CD4-positive, CD25-positive, alpha-beta regulatory T cell (primary cell): ENCODE measurements around the gene SYF2. TPM values are rescaled to one million over a fixed set of nuclear protein-coding genes. Genes with fewer than 3 reads are reported as not detected.
"Not testable (repeated sequence)": the region's sequence is repeated elsewhere in the genome, so short reads cannot be mapped to it uniquely, and the experiment has no call there.

Experiments
- ATAC-seq, 2 donors: fragments of 150-1000 bp; cut with Tn5 transposase; one replicate each; pipeline ENCODE4 v1.10.0; 2021; ENCODE audit warnings: low read depth in 2 of 2, moderate number of reproducible peaks in 2 of 2, moderate library complexity in 1 of 2
- DNase-seq, 3 donors: peaks; one replicate each; pipeline versions ENCODE4 v3.0.0 to v3.0.0-alpha.2; 2012 to 2022; ENCODE audit warnings: mixed read lengths in 1 of 3
- H3K27ac ChIP-seq: one replicate; pipeline ENCODE4 v1.7.0; 2013; ENCODE audit warnings: mild to moderate bottlenecking, low read length; ENCODE audit not compliant: insufficient read depth, poor library complexity, severe bottlenecking
- H3K27me3 ChIP-seq: one replicate; pipeline ENCODE4 v1.7.0; 2013; ENCODE audit warnings: low read length; ENCODE audit not compliant: control insufficient read depth, insufficient read depth
- H3K36me3 ChIP-seq: one replicate; pipeline ENCODE4 v1.7.0; 2013; ENCODE audit warnings: mild to moderate bottlenecking, low read length, moderate library complexity; ENCODE audit not compliant: control insufficient read depth, insufficient read depth
- H3K4me1 ChIP-seq: 2 replicates; pipeline ENCODE4 v1.7.0; 2013; ENCODE audit warnings: mild to moderate bottlenecking, low read length; ENCODE audit not compliant: insufficient read depth, control insufficient read depth, poor library complexity, severe bottlenecking
- H3K4me3 ChIP-seq: one replicate; pipeline ENCODE4 v1.7.0; 2013; ENCODE audit warnings: low read depth, mild to moderate bottlenecking, low read length, moderate library complexity
- H3K9me3 ChIP-seq, 2 experiments: 1 replicate in 1 of 2; 2 replicates in 1 of 2; pipeline ENCODE4 v1.7.0; 2013; ENCODE audit warnings: low read length in 2 of 2, mild to moderate bottlenecking in 1 of 2, moderate library complexity in 1 of 2; ENCODE audit not compliant: control insufficient read depth in 2 of 2
- H3K27ac Mint-ChIP-seq, 3 donors: one replicate each; pipeline ENCODE4 v1.8.0; 2020 to 2022; ENCODE audit warnings: mild to moderate bottlenecking in 3 of 3, mixed read lengths in 3 of 3, moderate library complexity in 2 of 3
- H3K27me3 Mint-ChIP-seq: one replicate; pipeline ENCODE4 v1.8.0; 2022; ENCODE audit warnings: mild to moderate bottlenecking, mixed read lengths
- H3K36me3 Mint-ChIP-seq: one replicate; pipeline ENCODE4 v1.8.0; 2020; ENCODE audit warnings: mixed read lengths
- H3K4me1 Mint-ChIP-seq, 4 donors: one replicate each; pipeline ENCODE4 v1.8.0; 2020 to 2022; ENCODE audit warnings: mixed read lengths in 4 of 4, mild to moderate bottlenecking in 1 of 4
- H3K4me3 Mint-ChIP-seq, 4 donors: one replicate each; pipeline ENCODE4 v1.8.0; 2020 to 2022; ENCODE audit warnings: mild to moderate bottlenecking in 4 of 4, mixed read lengths in 4 of 4, moderate library complexity in 3 of 4
- H3K9me3 Mint-ChIP-seq, 7 donors: one replicate each; pipeline ENCODE4 v1.8.0; 2020 to 2022; ENCODE audit warnings: mixed read lengths in 7 of 7, mild to moderate bottlenecking in 3 of 7, moderate library complexity in 2 of 7
- polyA plus RNA-seq, 4 donors: library from polyadenylated mRNA; unstranded; fragments of 300-500 nt; fragmentation: Illumina TruSeq; gene quantifications; one replicate each; pipeline ENCODE4 v1.2.3, GENCODE V29; 2021
- total RNA-seq: library from RNA; stranded (reverse); gene quantifications from one replicate; pipeline ENCODE4 v1.2.3, GENCODE V29; 2022

Gene SYF2
- total and polyA plus RNA-seq, 5 donors from 2014 or later, result 65.6 to 97.1 (median 76.5) TPM

DNA sequence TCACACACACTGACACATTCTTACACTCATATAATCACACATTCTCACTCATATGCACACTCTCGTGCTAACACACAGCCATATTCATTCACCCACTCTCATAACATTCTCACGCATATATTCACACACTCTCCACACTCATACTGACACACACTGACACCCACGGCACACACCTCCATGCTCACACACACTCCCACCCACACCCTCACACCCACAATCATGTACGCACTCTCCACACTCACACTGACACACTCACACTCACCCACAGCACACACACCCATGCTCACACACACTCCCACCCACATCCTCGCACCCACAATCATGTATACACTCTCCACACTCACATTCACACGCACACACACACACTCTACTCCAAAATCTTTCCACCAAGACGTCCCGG lies 38.2 kb downstream of the SYF2 start:
- Mint-ChIP-seq H3K9me3 (no peaks in the 10 kb centered on the region), H3K4me1 (peaks cover 0 to 7% (median 4%) of the 10 kb centered on the region in 4 donors), H3K27me3 (peaks cover 2% of the 10 kb centered on the region), H3K27ac (no peak overlapping the region), H3K4me3 (no peak overlapping the region), H3K36me3 (no peaks in the 10 kb centered on the region)
- Histone ChIP-seq H3K4me3 (no peak overlapping the region), H3K9me3 (no peaks in the 10 kb centered on the region), H3K27me3 (no peaks in the 10 kb centered on the region), H3K4me1 (no peaks in the 10 kb centered on the region), H3K27ac (no peak overlapping the region), H3K36me3 (no peaks in the 10 kb centered on the region)
- DNase-seq, result no peak
- ATAC-seq, result no peak

DNA sequence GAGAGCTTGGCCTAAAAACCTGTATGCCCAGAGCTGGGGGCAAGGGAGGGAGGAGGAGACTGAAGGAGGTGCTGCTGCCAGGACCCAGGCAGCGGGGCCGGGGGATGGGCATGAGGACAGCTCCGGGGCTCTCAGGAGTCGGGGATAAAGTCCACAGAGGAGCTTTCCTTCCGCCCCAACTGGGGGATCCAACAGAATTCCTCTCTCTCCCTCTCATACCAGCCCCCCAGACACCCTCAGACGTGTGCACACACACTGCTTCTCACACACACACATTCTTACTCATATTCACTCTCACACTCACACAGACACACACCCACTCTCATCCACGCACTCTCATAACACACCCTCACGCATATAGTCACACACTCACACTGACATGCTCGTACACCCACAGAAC lies 39.1 kb downstream of the SYF2 start:
- no peak overlapping the region for H3K27ac ChIP-seq
- Mint-ChIP-seq H3K9me3 (no peaks in the 10 kb centered on the region), H3K27me3 (no peaks in the 10 kb centered on the region), H3K4me1 (peaks cover 0 to 3% (median 2%) of the 10 kb centered on the region in 4 donors), H3K36me3 (no peaks in the 10 kb centered on the region), H3K4me3 (no peak overlapping the region), H3K27ac (no peak overlapping the region)
- no peak for ATAC-seq
- H3K27me3 ChIP-seq, result no peaks in the 10 kb centered on the region
- no peaks in the 10 kb centered on the region for H3K4me1 ChIP-seq
- no peak overlapping the region for H3K4me3 ChIP-seq
- H3K36me3 ChIP-seq, result no peaks in the 10 kb centered on the region
- no peak for DNase-seq
- no peaks in the 10 kb centered on the region for H3K9me3 ChIP-seq

DNA sequence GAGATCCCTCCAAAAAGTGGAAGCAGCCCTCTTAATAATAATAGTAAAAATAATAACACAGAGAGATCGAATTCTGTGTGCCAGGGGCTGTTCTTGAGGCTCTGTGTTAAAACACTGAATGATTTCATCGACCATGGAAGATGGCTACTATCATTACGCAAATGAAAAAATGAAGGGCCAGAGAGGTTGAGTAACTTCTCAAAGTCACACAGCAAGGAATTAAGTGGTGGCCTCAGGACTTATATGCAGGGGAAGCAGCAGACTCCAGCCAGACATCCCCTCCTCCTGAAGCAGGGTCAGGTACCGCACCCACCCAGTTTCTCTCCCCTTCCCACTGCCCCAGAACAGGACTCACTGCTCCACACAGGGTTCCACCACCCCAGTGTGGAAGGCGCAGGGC lies 40.1 kb downstream of the SYF2 start:
- Mint-ChIP-seq H3K36me3 (no peaks in the 10 kb centered on the region), H3K27ac (no peak overlapping the region), H3K4me3 (no peak overlapping the region), H3K9me3 (no peaks in the 10 kb centered on the region), H3K27me3 (peaks cover 5% of the 10 kb centered on the region), H3K4me1 (peaks cover 0 to 2% (median under 1%) of the 10 kb centered on the region in 4 donors)
- Histone ChIP-seq H3K9me3 (no peaks in the 10 kb centered on the region), H3K4me1 (no peaks in the 10 kb centered on the region), H3K4me3 (no peak overlapping the region), H3K27me3 (no peaks in the 10 kb centered on the region), H3K27ac (no peak overlapping the region), H3K36me3 (no peaks in the 10 kb centered on the region)
- ATAC-seq (no peak), DNase-seq (no peak)

DNA sequence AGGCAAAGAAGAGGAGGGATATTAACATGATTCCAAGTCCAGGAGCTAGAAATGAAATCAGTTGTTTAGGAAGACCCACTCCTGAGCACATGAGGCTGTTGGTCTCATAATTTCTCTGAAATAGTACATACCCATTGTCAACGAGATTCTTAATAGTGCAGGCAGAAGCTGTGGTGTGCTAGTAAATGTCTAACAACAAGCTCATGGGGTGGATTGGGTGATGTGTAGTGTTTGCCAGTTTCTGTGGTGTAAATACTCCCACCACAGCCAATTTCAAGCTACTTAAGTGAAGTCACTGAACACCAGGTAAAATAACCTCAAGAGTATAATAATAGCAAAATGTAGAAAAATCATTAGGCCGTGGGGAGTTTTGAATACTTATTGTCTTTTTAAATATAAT lies 42.0 kb downstream of the SYF2 start:
- peaks cover 0 to 1% (median 0%) of the 10 kb centered on the region in 4 donors for H3K4me1 Mint-ChIP-seq
- ATAC-seq (no peak), DNase-seq (no peak)
- Histone ChIP-seq H3K27ac (no peak overlapping the region), H3K27me3 (no peaks in the 10 kb centered on the region), H3K36me3 (no peaks in the 10 kb centered on the region), H3K9me3 (no peaks in the 10 kb centered on the region), H3K4me1 (no peaks in the 10 kb centered on the region), H3K4me3 (no peak overlapping the region)
- no peak overlapping the region for H3K27ac Mint-ChIP-seq
- no peak overlapping the region for H3K4me3 Mint-ChIP-seq
- no peaks in the 10 kb centered on the region for H3K36me3 Mint-ChIP-seq
- H3K9me3 Mint-ChIP-seq, result no peaks in the 10 kb centered on the region
- H3K27me3 Mint-ChIP-seq, result peaks cover 10% of the 10 kb centered on the region

DNA sequence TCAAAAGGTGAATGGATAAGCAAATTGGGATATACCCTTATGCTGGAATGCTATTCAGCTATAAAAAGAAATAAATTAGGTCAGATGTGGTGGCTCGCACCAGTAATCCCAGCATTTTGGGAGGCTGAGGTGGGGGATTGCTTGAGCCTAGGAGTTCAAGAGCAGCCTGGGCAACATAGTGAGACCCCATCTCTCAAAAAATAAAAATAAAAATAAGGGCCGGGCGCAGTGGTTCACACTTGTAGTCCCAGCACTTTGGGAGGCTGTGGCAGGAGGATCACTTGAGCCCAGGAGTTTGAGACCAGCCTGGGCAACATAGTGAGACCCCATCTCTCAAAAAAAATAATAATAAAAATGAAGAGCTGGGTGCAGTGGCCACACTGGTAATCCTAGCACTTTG lies 44.4 kb downstream of the SYF2 start:
- H3K4me1 Mint-ChIP-seq, H3K4me1 ChIP-seq, H3K9me3 Mint-ChIP-seq, H3K4me3 Mint-ChIP-seq, H3K27ac ChIP-seq, H3K27ac Mint-ChIP-seq, DNase-seq, H3K27me3 ChIP-seq, H3K36me3 ChIP-seq, H3K9me3 ChIP-seq, H3K36me3 Mint-ChIP-seq, H3K4me3 ChIP-seq, ATAC-seq: not testable (repeated sequence)
- peaks cover 10% of the 10 kb centered on the region for H3K27me3 Mint-ChIP-seq

DNA sequence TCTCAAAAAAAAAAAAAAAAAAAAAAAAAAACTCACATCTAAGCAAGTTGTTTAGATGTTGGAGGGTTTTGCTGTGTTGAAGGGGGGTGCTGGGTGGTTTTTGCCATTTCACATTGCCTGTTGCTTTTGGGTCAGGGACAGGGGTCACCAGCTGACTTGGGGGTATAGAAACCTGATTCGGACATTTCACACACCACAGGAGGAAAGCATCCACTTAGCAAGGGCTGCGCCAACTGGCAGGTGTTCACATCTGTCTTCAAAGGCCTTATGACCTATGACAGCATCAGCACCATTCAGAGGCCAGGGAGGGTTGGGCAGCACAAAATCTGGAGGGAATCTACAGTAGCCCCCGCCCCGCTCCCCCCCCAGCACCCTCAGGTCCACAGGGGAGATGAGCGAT lies 45.2 kb downstream of the SYF2 start:
- Histone ChIP-seq H3K27me3 (no peaks in the 10 kb centered on the region), H3K36me3 (no peaks in the 10 kb centered on the region), H3K4me1 (no peaks in the 10 kb centered on the region), H3K9me3 (no peaks in the 10 kb centered on the region), H3K27ac (no peak overlapping the region), H3K4me3 (no peak overlapping the region)
- H3K27ac Mint-ChIP-seq, result no peak overlapping the region
- H3K9me3 Mint-ChIP-seq, result no peaks in the 10 kb centered on the region
- H3K4me3 Mint-ChIP-seq, result no peak overlapping the region
- no peaks in the 10 kb centered on the region for H3K4me1 Mint-ChIP-seq
- no peaks in the 10 kb centered on the region for H3K36me3 Mint-ChIP-seq
- no peak for ATAC-seq
- peaks cover 10% of the 10 kb centered on the region for H3K27me3 Mint-ChIP-seq
- no peak for DNase-seq

DNA sequence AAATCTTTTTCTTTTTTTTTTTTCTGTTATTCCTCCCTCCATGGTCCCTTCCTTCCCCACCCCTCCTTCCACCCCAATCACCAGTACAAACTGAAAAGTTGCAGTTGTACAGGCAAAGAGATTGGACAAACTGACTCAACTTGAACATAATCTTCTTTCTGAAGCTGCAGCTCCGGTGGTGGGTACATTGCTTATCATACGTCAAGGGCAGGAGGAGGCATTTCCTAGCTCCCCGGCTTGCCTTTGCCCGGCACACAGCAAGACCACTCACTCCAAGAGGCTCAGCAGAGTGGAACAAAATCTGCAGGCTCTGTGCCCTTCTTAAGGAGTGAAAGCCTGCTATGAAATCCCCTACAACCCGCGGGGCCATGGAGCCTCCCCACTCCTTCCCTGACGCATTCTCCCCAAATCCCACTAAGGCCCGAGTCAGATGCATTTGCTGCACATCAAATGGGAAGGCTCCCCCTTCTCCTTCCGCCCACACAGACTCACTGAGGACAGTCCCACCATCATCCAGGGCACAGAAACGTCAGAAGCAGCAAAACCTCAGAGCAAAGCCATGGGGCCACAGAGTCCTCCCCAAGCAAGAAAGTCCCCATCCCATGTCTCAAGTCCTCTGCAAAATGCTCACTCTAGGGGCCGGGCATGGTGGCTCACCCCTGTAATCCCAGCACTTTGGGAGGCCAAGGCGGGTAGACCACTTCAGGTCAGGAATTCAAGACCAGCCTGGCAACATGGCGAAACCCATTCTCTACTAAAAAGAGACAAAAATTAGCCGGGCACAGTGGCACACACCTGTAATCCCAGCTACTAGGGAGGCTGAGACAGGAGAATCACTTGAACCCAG lies 45.9 kb downstream of the SYF2 start:
- no peak for DNase-seq
- Histone ChIP-seq H3K4me1 (no peaks in the 10 kb centered on the region), H3K27me3 (no peaks in the 10 kb centered on the region), H3K4me3 (no peak overlapping the region), H3K9me3 (no peaks in the 10 kb centered on the region), H3K27ac (no peak overlapping the region), H3K36me3 (no peaks in the 10 kb centered on the region)
- Mint-ChIP-seq H3K9me3 (no peaks in the 10 kb centered on the region), H3K27ac (peak overlapping the region in 1 of 3 donors; percentile 23), H3K27me3 (peaks cover 10% of the 10 kb centered on the region), H3K4me1 (no peaks in the 10 kb centered on the region), H3K4me3 (no peak overlapping the region), H3K36me3 (no peaks in the 10 kb centered on the region)
- no peak for ATAC-seq
